Measurements from ENCODE around the gene RAB3B.

DNA sequence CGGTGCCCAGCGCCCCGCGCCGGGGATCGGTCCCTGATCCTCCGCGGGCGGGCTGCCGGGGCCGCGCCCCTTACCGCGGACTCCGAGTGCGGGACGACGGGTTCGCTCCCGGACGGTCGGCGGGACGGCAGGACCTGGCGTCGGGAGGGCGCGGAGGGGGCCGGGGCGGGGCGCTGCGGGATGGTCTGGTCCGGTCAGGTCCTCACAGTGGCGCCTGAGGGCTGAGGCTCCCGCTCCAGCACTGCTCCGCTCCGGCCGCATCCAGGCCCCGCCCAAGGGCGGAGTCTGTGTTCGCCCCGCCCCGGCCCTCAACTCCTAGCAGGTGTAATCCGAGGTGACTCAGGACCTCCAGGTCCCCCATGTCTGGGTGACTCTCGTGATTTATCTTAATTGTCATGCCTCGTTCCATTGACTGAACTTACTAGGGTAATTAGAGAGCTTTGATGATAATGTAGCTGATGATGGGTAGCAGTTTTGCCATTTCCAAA lies at the start of gene RAB3B:
- TF ChIP-seq, protein P1, sequence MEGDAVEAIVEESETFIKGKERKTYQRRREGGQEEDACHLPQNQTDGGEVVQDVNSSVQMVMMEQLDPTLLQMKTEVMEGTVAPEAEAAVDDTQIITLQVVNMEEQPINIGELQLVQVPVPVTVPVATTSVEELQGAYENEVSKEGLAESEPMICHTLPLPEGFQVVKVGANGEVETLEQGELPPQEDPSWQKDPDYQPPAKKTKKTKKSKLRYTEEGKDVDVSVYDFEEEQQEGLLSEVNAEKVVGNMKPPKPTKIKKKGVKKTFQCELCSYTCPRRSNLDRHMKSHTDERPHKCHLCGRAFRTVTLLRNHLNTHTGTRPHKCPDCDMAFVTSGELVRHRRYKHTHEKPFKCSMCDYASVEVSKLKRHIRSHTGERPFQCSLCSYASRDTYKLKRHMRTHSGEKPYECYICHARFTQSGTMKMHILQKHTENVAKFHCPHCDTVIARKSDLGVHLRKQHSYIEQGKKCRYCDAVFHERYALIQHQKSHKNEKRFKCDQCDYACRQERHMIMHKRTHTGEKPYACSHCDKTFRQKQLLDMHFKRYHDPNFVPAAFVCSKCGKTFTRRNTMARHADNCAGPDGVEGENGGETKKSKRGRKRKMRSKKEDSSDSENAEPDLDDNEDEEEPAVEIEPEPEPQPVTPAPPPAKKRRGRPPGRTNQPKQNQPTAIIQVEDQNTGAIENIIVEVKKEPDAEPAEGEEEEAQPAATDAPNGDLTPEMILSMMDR (IDR thresholded peaks at IDR 0.05): no peak
- no peak for TF ChIP-seq POLR2A (IDR thresholded peaks at IDR 0.05)
